Activated T-cell treated with anti-CD3 and anti-CD28 coated beads, Interleukin-2, amount 50 U/mL, for 48 hours (primary cell): ENCODE data around the gene LRP6.

ENCODE experiments used
- DNase-seq, 2 experiments: peaks; one replicate each; pipeline ENCODE4 v3.0.0-alpha.2; 2020

Gene LRP6

GRCh38 chr12:12214201-12214600, 52.6 kb downstream of the LRP6 start:
- no peak for DNase-seq

GRCh38 chr12:12212769-12213168, 54.1 kb downstream of the LRP6 start:
- DNase-seq, result no peak

- peak; percentile 43 to 48 for DNase-seq
These were observed 55.9 kb downstream of the LRP6 start for GRCh38 chr12:12210983-12211382.

DNA sequence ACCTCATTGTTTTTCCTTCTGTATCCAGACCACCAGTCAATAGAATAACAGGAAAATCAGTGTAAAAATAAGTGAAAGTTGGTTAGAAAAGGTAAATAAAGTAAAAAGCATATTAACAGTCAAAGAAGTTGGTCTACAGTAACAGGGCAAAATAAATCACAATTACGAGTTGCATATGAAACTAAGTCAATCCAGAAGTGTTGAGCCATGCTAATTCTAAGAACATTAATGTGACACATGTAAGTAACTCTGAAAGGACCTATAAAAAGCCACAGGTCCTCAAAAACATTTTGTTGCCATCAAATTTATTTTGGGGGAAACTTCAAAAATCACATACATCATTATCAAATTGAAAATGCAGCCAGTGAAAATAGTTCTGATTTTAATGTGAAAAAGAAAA, 56.4 kb downstream of the LRP6 start:
- DNase-seq, result no peak

- DNase-seq, result no peak
These were observed 57.2 kb downstream of the LRP6 start for GRCh38 chr12:12209675-12210074.

DNA sequence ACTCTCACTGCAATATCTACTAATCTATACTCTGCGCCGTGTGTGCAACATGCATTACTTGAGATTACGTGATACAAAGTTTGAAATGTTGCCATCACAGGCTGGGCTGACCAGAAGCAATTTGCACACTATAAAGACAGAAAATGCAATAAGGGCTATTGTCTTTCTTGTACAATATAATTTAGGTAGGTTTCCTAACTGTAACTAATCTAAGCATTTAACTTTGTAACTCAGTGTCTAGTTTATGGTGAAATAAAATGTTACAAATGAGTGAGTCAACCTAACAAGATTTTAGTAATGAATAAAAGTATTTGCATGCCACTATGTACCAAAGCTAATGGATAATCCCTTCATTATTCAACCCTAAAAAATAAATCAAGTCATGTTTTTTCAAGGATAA, 57.8 kb downstream of the LRP6 start:
- no peak for DNase-seq

- DNase-seq, result no peak
These were observed 59.1 kb downstream of the LRP6 start for GRCh38 chr12:12207746-12208145.

DNA sequence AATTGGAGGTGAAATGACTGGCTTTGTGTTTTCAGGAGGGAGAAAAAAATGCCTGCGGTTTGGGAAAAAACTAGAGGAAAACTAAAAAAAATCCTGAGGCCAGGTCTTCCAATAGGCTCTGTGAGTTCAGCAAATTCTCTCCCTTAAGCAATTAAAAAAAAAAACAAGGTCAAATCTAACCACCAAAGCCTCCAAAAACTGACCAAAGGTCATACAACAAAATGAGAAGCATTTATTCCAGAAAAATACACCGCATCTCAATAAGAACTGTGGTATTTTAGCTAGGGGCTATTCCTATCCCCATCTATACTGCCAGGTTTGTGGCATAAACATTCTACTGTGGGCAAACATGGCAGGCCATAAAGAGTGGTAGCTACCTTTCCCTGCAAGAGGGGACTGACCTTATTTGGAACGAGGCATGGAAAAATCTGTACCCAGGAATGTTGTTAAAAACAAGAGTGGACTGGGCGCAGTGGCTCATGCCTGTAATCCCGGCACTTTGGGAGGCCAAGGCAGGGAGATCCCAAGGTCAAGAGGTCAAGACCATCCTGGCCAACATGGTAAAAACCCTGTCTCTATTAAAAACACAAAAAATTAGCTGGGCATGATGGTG, 60.0 kb downstream of the LRP6 start:
- DNase-seq, result no peak

DNA sequence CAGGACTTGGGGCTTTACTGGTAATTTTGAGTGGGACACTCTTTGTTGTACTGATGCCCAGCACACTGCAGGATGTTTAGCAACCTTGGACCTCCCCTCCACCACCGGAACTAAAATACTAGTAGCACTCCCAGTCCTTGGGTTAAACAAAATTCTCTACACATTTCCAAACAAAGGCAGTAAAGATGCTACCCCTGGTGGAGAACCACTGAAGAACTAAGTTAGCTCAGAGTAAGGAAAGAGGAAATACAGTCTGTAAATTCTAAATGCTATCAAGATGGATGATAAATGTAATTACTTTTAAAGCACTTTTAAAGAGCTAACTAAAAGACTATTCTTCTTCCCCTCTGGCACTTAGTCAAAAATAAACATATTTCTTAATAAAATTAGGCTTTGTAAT, 64.1 kb downstream of the LRP6 start:
- DNase-seq, result no peak

DNA sequence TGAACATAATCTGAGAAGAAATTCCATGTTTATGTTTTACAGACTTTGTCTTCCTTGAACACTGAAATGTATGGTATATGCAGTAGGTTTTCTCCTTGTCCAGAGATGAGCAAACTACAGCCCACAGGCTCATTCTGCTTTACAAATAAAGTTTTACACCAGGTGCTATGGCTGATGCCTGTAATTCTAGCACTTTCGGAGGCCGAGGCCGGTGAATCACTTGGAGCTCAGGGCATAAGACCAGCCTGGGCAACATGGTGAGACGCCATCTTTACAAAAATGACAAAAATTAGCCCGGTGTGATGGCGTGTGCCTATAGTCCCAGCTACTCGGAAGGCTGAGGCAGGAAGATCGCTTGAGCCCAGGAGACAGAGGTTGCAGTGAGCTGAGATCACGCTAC, 64.7 kb downstream of the LRP6 start:
- no peak for DNase-seq

DNA sequence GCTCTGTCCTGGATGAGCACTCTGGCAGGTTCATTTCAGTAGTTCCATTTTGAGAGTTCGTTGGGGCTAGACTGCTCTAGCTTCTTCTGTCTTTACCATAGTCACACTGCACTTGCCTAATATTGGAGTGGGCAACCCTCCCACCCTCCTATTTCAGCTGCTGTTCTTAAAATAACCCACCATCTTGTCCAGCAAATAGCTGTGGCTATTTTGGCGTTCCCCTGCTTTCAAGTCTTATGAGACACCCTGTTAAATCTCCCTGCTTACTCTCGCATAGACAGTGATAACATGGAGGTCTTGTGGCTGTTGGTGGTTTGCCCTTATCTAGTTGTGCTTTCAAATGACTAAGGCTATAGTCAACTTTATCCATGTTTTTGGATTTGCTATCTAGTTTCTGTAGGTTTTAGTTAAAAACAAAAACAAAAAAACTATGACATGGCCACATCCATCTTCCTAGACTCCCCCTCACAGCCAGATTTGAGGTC, 65.5 kb downstream of the LRP6 start:
- peak in 1 of 2 experiments; percentile 21 for DNase-seq

- no peak for DNase-seq
These were observed 66.5 kb downstream of the LRP6 start for GRCh38 chr12:12200363-12200762.

GRCh38 chr12:12198124-12198523, 68.7 kb downstream of the LRP6 start:
- no peak for DNase-seq

DNA sequence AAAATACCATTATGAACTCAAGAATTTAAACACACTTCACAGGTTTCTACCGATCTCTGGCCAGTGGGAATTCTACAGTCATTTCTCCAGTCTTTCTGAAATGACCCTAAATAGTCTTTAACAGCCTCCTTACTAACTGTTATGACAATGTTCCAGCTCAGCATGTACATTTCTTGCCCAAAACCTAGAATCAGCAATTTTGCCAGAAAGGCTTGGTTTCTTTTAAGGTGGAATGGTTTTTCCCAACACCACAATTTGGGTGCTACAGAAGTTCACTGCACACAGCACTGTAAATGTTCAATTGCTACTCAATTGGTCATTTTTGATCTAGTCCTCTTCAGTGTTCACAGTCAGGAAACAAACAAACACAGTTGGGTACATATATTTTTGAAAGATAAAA, 69.7 kb downstream of the LRP6 start:
- no peak for DNase-seq

GRCh38 chr12:12195516-12195915, 71.3 kb downstream of the LRP6 start:
- no peak for DNase-seq

DNA sequence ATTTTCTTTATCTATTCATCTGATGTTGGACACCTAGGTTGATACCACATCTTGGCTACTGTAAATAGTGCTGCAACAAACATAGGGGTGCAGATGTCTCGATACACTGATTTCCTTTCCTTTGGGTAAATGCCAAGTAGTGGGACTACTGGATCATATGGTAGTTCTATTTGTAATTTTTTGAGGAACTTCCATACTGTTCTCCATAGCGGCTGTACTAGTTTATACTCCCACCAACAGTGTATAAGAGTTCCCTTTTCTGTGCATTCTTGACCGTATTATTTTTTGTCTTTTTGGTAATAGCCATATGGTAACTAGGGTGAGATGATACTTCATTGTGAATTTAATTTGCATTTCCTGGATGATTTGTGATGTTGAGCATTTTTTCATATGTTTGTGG, 71.8 kb downstream of the LRP6 start:
- no peak for DNase-seq

GRCh38 chr12:12194206-12194605, 72.6 kb downstream of the LRP6 start:
- DNase-seq, result no peak

GRCh38 chr12:12191008-12191407, 75.8 kb downstream of the LRP6 start:
- no peak for DNase-seq

DNA sequence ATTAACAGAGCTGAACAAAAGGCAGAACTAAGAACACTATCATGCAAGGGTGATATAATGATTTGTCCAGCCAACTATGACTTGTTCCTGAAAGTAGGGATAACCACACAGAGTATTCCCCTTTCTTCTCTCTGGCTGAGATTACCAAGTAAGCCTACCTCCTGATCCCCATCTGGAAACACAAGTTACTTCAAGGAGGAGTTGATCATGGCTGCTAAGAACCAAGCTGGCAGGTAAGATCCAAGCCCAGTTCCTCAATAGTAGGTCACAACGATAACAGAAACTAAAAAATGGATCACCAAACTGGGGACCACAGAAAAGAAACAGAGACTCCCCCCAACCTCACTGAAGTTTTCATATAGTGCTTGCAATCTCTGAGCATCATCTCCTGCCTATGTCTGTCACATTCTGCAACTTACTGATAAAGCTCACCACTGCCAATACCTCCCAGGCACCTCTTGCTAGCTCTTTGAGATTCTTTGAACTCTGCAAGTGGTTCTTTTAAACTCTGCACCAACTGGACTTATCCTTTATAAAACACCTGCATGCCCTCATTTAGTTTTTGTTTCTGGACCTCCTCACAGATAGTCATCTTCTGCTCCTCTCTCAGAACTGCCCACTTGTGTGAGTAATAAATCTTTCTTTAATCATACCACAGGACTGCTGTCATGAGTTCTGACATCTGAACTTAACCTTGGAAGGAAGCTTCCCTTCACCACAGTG, 76.6 kb downstream of the LRP6 start:
- DNase-seq, result no peak

GRCh38 chr12:12185414-12185813, 81.4 kb downstream of the LRP6 start:
- no peak for DNase-seq

DNA sequence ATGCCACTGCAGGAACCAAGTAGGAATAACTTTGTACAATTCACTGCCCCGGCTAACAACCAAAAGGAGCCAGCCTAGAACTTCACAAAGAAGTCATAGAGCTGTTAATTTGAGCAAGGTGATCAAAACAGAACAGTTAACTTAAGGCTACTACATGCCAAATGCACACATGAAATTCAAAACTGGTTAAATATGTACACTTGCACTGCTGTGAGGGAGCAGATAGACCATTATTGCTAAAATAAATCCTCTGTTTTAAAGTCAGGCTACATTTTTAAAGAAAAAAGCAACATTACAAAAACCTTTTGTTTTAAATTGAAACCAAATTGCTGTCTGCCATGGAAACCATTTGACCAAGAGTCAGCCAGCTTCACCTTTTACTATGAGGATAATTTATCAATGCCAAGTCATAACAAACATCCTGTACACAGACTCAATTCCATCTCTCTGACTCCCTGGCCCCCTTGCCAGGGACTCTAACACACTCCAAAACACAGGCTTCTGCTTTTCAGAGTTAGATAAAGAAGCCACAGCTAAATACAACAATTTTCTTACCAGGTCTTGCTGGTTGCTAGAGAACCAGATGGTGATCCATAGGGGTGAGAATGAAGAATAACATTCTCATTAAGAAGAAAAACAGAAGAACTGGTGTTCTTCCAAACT, 84.0 kb downstream of the LRP6 start:
- DNase-seq, result no peak

- DNase-seq, result no peak
These were observed 85.3 kb downstream of the LRP6 start for GRCh38 chr12:12181511-12181910.

DNA sequence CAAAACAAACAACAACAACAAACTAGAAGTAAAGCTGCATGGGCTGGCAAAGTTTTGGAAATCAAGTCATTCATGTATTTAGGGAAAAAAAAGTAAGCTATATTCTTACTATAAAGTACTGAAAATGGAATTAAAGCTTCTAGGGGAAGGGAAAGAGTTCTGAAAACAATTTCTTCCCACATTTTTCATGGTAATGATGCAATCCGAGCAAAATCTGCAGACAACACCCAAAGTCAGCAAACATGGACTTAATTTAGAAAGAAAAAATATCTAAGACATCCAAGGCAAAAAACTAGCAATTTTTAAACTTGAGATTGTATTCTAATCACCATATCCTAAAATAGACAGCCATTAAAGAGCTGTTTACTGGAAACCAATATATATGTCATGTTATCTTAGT, 86.3 kb downstream of the LRP6 start:
- no peak for DNase-seq

DNA sequence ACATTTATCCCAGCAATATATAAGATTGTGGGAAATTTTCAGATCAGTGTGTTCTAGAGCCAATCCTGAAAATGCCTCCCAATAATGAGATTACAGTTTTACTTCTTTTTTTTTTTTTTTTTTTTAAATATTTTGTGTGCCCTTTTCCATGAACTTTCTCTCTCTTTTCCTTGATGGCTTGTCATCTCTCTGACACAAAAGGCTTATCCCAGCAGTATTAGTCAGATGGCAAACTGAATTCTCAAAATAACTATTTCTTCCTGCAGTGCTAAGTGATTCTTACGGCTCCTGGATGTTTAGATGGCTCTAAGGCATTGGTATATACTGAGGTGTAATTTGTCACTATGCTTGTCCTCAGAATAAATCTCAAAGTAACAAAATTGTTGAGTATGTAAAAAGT, 86.7 kb downstream of the LRP6 start:
- DNase-seq, result no peak
